Astrocyte of the cerebellum (primary cell): ENCODE results near the gene MCFD2.

Source experiments
- DNase-seq: peaks from one replicate; pipeline ENCODE4 v3.0.0-alpha.2; 2011; ENCODE audit warnings: low read depth
- H3K4me3 ChIP-seq: 2 replicates; pipeline ENCODE4 v1.5.1; 2011; ENCODE audit warnings: mild to moderate bottlenecking, low read depth, low read length, moderate library complexity
- in situ Hi-C: cut with HindIII; loops from 2 replicates; pipeline ENCODE4 v1.10.0; 2017; ENCODE audit warnings: low sequenced_read_pairs
- TF ChIP-seq, protein P1 (sequence below): IDR thresholded peaks from 2 replicates; pipeline ENCODE4 v1.5.1; 2012; ENCODE audit warnings: low read length, low read depth, moderate library complexity, mild to moderate bottlenecking; ENCODE audit errors: missing control alignments

MCFD2 gene

GRCh38 chr2:46925474-46926351 is 10.1 kb upstream of the MCFD2 start:
- no peak overlapping the region for H3K4me3 ChIP-seq
- DNase-seq = no peak
- in situ Hi-C loops = no loop called here
- TF ChIP-seq, protein P1, sequence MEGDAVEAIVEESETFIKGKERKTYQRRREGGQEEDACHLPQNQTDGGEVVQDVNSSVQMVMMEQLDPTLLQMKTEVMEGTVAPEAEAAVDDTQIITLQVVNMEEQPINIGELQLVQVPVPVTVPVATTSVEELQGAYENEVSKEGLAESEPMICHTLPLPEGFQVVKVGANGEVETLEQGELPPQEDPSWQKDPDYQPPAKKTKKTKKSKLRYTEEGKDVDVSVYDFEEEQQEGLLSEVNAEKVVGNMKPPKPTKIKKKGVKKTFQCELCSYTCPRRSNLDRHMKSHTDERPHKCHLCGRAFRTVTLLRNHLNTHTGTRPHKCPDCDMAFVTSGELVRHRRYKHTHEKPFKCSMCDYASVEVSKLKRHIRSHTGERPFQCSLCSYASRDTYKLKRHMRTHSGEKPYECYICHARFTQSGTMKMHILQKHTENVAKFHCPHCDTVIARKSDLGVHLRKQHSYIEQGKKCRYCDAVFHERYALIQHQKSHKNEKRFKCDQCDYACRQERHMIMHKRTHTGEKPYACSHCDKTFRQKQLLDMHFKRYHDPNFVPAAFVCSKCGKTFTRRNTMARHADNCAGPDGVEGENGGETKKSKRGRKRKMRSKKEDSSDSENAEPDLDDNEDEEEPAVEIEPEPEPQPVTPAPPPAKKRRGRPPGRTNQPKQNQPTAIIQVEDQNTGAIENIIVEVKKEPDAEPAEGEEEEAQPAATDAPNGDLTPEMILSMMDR = no peak

- TF ChIP-seq, protein P1 = no peak
- no peak for DNase-seq
- in situ Hi-C loops = no loop called here
- no peak overlapping the region for H3K4me3 ChIP-seq
Measured at GRCh38 chr2:46924608-46925007, 9.0 kb upstream of the MCFD2 start.

- TF ChIP-seq, protein P1 = no peak
- in situ Hi-C loops = no loop called here
- no peak for DNase-seq
- H3K4me3 ChIP-seq = no peak overlapping the region
Measured at GRCh38 chr2:46924038-46924437, 8.4 kb upstream of the MCFD2 start.

GRCh38 chr2:46923041-46923528 is 7.5 kb upstream of the MCFD2 start:
- in situ Hi-C loops = no loop called here
- H3K4me3 ChIP-seq = no peak overlapping the region
- DNase-seq = no peak
- TF ChIP-seq, protein P1 = no peak

DNA sequence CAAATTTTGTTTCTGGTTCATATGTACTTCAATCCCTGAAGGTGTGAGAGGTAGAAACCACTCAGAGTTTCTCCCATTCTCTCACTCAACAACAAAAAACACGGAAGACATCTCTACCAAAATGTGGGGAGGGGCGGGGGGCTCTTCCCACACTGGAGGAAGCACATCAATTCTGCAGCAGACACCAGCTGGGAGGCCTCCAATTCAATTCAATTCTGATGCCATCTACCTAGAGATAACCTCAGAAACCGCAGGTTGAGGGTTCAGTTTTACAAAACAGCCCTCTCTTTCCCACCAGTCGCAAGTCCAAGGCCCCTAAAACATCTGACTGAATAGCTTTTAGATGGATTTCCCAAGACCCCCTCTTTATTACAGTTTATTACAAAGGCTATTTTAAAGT is 7.0 kb upstream of the MCFD2 start:
- TF ChIP-seq, protein P1 = no peak
- in situ Hi-C loops = no loop called here
- no peak overlapping the region for H3K4me3 ChIP-seq
- no peak for DNase-seq

- in situ Hi-C loops = no loop called here
- no peak overlapping the region for H3K4me3 ChIP-seq
- DNase-seq = no peak
- TF ChIP-seq, protein P1 = no peak
Measured at GRCh38 chr2:46921676-46922448, 6.3 kb upstream of the MCFD2 start.
